ENCODE data around the gene SH2D6.

Gene SH2D6

DNA sequence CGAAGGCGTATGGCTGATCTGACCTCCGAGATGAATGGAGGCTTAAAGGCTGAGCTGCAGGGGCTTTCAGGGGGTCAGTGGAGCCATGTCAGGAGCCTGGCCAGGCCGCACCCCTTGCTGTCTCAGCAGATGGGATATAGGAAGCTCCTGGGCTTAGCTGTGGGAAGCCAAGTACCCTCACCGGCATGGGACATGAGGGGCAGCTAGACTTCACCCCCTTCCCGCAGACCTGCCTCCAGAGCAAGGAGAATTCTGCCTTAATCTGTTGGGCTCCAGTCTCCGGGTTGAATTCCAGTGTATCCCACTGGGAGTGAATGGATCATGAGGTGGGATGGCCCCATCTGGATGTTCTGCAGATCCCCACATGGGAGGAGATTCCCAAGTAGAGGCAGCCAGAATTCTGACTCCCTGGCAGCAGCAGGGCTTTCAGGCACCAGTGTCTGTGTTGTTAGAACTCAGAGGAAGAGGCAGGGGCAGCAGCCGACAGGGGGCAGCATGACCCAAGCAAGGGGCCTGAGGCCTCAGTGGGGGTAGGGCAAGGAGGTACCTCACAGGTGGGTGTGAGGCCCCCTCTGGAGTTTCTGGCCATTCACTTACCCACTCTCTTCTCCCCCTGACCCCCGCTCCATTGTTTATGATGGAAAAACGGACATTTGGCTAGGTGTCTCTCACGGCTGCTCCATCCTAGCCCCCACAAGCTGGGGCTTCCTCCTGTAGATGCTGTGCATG, 27.4 kb upstream of the SH2D6 start:
- TF ChIP-seq FOXP2 (optimal IDR thresholded peaks at IDR 0.05; ENCODE audit: borderline replicate concordance, extremely low read depth, extremely low read length, insufficient read depth) (no peak), POLR2AphosphoS5 (IDR thresholded peaks at IDR 0.05; ENCODE audit: low read depth, low read length) (no peak), SIN3A (IDR thresholded peaks at IDR 0.05; ENCODE audit: borderline replicate concordance, insufficient read depth, low read length) (no peak), TAF1 (IDR thresholded peaks at IDR 0.05; ENCODE audit: borderline replicate concordance, insufficient read depth, low read length) (no peak)
- TF ChIP-seq, protein P1, sequence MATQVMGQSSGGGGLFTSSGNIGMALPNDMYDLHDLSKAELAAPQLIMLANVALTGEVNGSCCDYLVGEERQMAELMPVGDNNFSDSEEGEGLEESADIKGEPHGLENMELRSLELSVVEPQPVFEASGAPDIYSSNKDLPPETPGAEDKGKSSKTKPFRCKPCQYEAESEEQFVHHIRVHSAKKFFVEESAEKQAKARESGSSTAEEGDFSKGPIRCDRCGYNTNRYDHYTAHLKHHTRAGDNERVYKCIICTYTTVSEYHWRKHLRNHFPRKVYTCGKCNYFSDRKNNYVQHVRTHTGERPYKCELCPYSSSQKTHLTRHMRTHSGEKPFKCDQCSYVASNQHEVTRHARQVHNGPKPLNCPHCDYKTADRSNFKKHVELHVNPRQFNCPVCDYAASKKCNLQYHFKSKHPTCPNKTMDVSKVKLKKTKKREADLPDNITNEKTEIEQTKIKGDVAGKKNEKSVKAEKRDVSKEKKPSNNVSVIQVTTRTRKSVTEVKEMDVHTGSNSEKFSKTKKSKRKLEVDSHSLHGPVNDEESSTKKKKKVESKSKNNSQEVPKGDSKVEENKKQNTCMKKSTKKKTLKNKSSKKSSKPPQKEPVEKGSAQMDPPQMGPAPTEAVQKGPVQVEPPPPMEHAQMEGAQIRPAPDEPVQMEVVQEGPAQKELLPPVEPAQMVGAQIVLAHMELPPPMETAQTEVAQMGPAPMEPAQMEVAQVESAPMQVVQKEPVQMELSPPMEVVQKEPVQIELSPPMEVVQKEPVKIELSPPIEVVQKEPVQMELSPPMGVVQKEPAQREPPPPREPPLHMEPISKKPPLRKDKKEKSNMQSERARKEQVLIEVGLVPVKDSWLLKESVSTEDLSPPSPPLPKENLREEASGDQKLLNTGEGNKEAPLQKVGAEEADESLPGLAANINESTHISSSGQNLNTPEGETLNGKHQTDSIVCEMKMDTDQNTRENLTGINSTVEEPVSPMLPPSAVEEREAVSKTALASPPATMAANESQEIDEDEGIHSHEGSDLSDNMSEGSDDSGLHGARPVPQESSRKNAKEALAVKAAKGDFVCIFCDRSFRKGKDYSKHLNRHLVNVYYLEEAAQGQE (IDR thresholded peaks at IDR 0.05; ENCODE audit: insufficient read depth in 1 of 2, low read depth in 2 of 2, low read length in 2 of 2) = no peak

DNA sequence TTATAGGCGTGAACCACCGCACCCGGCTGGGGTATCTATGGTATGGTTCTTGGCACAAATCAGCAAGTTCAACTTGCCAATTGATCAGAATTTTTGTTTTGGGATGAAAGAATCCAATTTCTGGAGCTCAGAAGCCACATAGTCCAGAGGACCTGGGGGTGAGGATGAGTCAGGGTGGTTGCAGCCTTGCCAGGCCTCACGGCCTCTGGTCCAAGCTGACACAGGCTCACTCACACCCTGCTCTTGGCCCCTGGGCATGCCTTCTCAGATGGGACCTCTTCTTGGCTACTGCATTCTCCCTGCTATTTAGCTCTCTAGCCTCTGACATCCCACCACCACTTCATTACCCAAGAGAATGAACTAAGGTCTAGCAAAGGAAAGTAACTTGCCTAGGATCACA, 24.7 kb upstream of the SH2D6 start:
- TF ChIP-seq TAF1 (IDR thresholded peaks at IDR 0.05; ENCODE audit: borderline replicate concordance, insufficient read depth, low read length) (no peak), SIN3A (IDR thresholded peaks at IDR 0.05; ENCODE audit: borderline replicate concordance, insufficient read depth, low read length) (no peak), POLR2AphosphoS5 (IDR thresholded peaks at IDR 0.05; ENCODE audit: low read depth, low read length) (no peak), FOXP2 (optimal IDR thresholded peaks at IDR 0.05; ENCODE audit: borderline replicate concordance, extremely low read depth, extremely low read length, insufficient read depth) (no peak)
- TF ChIP-seq, protein P1 (IDR thresholded peaks at IDR 0.05; ENCODE audit: insufficient read depth in 1 of 2, low read depth in 2 of 2, low read length in 2 of 2) = no peak

DNA sequence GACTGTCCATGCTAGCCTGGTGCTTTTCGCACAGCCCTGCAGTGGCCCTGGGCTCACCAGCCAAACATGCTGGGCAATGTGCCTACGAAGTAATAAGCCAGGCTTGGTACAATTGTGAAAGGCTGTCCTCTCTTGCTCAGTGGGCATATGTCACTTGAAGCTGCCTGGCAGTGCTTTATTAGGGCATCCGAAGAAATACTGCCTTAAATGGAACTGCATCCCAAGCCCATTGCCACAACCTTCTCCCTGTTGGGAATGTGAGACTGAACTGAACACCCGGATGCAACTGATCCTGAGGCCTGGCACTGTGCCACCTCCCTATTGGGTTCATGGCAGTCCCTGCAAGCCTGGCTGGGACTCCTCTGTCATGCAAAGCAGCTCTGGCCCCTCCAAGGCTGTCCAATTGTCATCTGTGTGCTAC, 24.2 kb upstream of the SH2D6 start:
- TF ChIP-seq POLR2AphosphoS5 (IDR thresholded peaks at IDR 0.05; ENCODE audit: low read depth, low read length) (no peak), FOXP2 (optimal IDR thresholded peaks at IDR 0.05; ENCODE audit: borderline replicate concordance, extremely low read depth, extremely low read length, insufficient read depth) (no peak), SIN3A (IDR thresholded peaks at IDR 0.05; ENCODE audit: borderline replicate concordance, insufficient read depth, low read length) (no peak), TAF1 (IDR thresholded peaks at IDR 0.05; ENCODE audit: borderline replicate concordance, insufficient read depth, low read length) (no peak)
- TF ChIP-seq, protein P1 (IDR thresholded peaks at IDR 0.05; ENCODE audit: insufficient read depth in 1 of 2, low read depth in 2 of 2, low read length in 2 of 2) = no peak

DNA sequence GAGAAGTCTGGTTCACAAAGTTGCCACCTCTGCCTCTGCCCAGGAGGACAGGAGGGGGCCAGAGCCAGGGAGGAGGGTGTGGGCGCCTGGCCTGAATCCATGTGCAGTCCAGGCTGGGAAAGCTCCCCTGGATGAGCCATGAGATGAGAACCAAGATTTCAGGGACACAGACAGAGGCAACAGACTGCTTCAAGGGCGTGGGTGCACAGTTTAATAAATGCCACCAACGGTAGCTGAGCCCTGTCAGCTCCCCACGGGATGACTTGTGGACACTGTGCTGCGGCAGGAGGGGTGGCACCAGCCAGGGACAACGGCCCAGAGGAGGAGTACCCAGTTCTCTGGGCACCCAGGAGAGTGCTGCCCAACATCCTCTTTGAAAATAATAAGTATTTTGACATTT, 23.5 kb upstream of the SH2D6 start:
- TF ChIP-seq TAF1 (IDR thresholded peaks at IDR 0.05; ENCODE audit: borderline replicate concordance, insufficient read depth, low read length) = no peak
- no peak for TF ChIP-seq SIN3A (IDR thresholded peaks at IDR 0.05; ENCODE audit: borderline replicate concordance, insufficient read depth, low read length)
- TF ChIP-seq POLR2AphosphoS5 (IDR thresholded peaks at IDR 0.05; ENCODE audit: low read depth, low read length) = no peak
- TF ChIP-seq, protein P1 (IDR thresholded peaks at IDR 0.05; ENCODE audit: insufficient read depth in 1 of 2, low read depth in 2 of 2, low read length in 2 of 2) = no peak
- no peak for TF ChIP-seq FOXP2 (optimal IDR thresholded peaks at IDR 0.05; ENCODE audit: borderline replicate concordance, extremely low read depth, extremely low read length, insufficient read depth)

Data from PFSK-1 (cell line).